ENCODE measurements around the gene HARBI1. TPM values are rescaled to one million over a fixed set of nuclear protein-coding genes. Genes with fewer than 3 reads are reported as not detected.
A peak's percentile ranks its signal among the peaks of the same experiment; 100 is the strongest.

Gene HARBI1
- 10 to 100 TPM; 18.2 to 18.7 TPM for total RNA-seq
- polyA plus RNA-seq (2013, experiment 1 of 2): 2.9 TPM
- polyA plus RNA-seq (2013, experiment 2 of 2): 3.9 TPM
- 1.5 to 11.5 (median 4.8) reads per million in 172 experiments for total RNA-seq

GRCh38 chr11:46617134-46617971 is at the start of gene HARBI1, which contains the start of gene ATG13:
Gene HARBI1, minus strand, starts transcription at chr11:46617227. Its CDS starts 990 bp downstream, at chr11:46616237.
Gene ATG13, plus strand, starts transcription at chr11:46617553. Its CDS starts 26,739 bp downstream, at chr11:46644292.
- Mint-ChIP-seq H3K36me3 (ENCODE audit: low read depth) (peaks cover 41% of the 10 kb centered on the region), H3K27me3 (no peaks in the 10 kb centered on the region), H3K4me3 (peak within 1 kb of the TSS; percentile 100), H3K27ac (peak within 1 kb of the TSS; percentile 97), H3K9me3 (no peaks in the 10 kb centered on the region), H3K4me1 (ENCODE audit: low read depth) (peaks cover 49% of the 10 kb centered on the region)
- TF ChIP-seq CTCF (IDR thresholded peaks at IDR 0.05): peak; percentile 89
- Histone ChIP-seq H3K9me3 (ENCODE audit: control insufficient read depth in 1 of 2, insufficient read depth in 1 of 2, low read length in 2 of 2) (no peaks in the 10 kb centered on the region), H3K27ac (ENCODE audit: low read depth in 1 of 2, low read length in 2 of 2) (peak within 1 kb of the TSS; percentile 98 to 99), H3K4me3 (ENCODE audit: low read length) (peak within 1 kb of the TSS; percentile 76), H3K4me1 (ENCODE audit: insufficient read depth, low read length) (peaks cover 44% of the 10 kb centered on the region), H3K36me3 (ENCODE audit: insufficient read depth, low read length) (peaks cover 12% of the 10 kb centered on the region), H3K27me3 (ENCODE audit: control insufficient read depth in 1 of 2, insufficient read depth in 2 of 2, low read length in 2 of 2) (no peaks in the 10 kb centered on the region)
- ChIA-PET POLR2A (interaction anchor here (0.6 to 4.7 kb wide), 19 partner anchors 10 to 1098 kb away, joined by 3 to 35 read pairs (median 5); partner anchors contain the start of genes AGBL2, AMBRA1, ARHGAP1 and DDB2), CTCF (interaction anchor here (0.7 to 2.3 kb wide), 13 partner anchors 10 to 934 kb away, joined by 3 to 9 read pairs (median 3); partner anchors contain the start of genes AMBRA1, ARHGAP1 and ZNF408)
- intact Hi-C loops (cut with DNase I, micrococcal nuclease): loop anchor here (1.0 to 10.0 kb wide), 9 partner anchors 23 to 773 kb away; partner anchors contain the start of genes AMBRA1 (in 1 of the 2), ARHGAP1 (in 1 of the 2), CRY2 (in 1 of the 2) and ZNF408 (in 1 of the 2)
- ATAC-seq (ENCODE audit: poor library complexity) (peak; percentile 92), DNase-seq (peak; percentile 84 to 96 (median 90))

- H3K36me3 Mint-ChIP-seq (ENCODE audit: low read depth): peaks cover 87% of the 10 kb centered on the region
- POLR2A ChIA-PET: no interaction called here
- no peaks in the 10 kb centered on the region for H3K9me3 Mint-ChIP-seq
- Histone ChIP-seq H3K27me3 (ENCODE audit: control insufficient read depth in 1 of 2, insufficient read depth in 2 of 2, low read length in 2 of 2) (no peaks in the 10 kb centered on the region), H3K4me1 (ENCODE audit: insufficient read depth, low read length) (peaks cover 27% of the 10 kb centered on the region), H3K36me3 (ENCODE audit: insufficient read depth, low read length) (peaks cover 79% of the 10 kb centered on the region), H3K27ac (ENCODE audit: low read depth in 1 of 2, low read length in 2 of 2) (no peak overlapping the region), H3K9me3 (ENCODE audit: control insufficient read depth in 1 of 2, insufficient read depth in 1 of 2, low read length in 2 of 2) (no peaks in the 10 kb centered on the region), H3K4me3 (ENCODE audit: low read length) (no peak overlapping the region)
- H3K4me3 Mint-ChIP-seq: no peak overlapping the region
- CTCF ChIA-PET: no interaction called here
- H3K4me1 Mint-ChIP-seq (ENCODE audit: low read depth): peaks cover 29% of the 10 kb centered on the region
- no peak for DNase-seq
- H3K27me3 Mint-ChIP-seq: no peaks in the 10 kb centered on the region
- peak overlapping the region; percentile 18 for H3K27ac Mint-ChIP-seq
- intact Hi-C loops (cut with DNase I, micrococcal nuclease): no loop called here
- no peak for TF ChIP-seq CTCF (IDR thresholded peaks at IDR 0.05)
- no peak for ATAC-seq (ENCODE audit: poor library complexity)
Measured at GRCh38 chr11:46666516-46666915, 49.5 kb upstream of the HARBI1 start.

GRCh38 chr11:46665356-46665755 is 48.3 kb upstream of the HARBI1 start:
- intact Hi-C loops (cut with DNase I, micrococcal nuclease): no loop called here
- TF ChIP-seq CTCF (IDR thresholded peaks at IDR 0.05): no peak
- H3K4me1 ChIP-seq (ENCODE audit: insufficient read depth, low read length): peaks cover 15% of the 10 kb centered on the region
- Mint-ChIP-seq H3K9me3 (no peaks in the 10 kb centered on the region), H3K27ac (peak overlapping the region; percentile 15), H3K36me3 (ENCODE audit: low read depth) (peaks cover 89% of the 10 kb centered on the region), H3K4me3 (no peak overlapping the region), H3K27me3 (no peaks in the 10 kb centered on the region), H3K4me1 (ENCODE audit: low read depth) (peaks cover 17% of the 10 kb centered on the region)
- H3K4me3 ChIP-seq (ENCODE audit: low read length): no peak overlapping the region
- no peaks in the 10 kb centered on the region for H3K9me3 ChIP-seq (ENCODE audit: control insufficient read depth in 1 of 2, insufficient read depth in 1 of 2, low read length in 2 of 2)
- CTCF ChIA-PET: no interaction called here
- DNase-seq: no peak
- no peaks in the 10 kb centered on the region for H3K27me3 ChIP-seq (ENCODE audit: control insufficient read depth in 1 of 2, insufficient read depth in 2 of 2, low read length in 2 of 2)
- no peak for ATAC-seq (ENCODE audit: poor library complexity)
- POLR2A ChIA-PET: interaction anchor here (1.0 kb wide), 1 partner anchor 14 kb away, joined by 3 read pairs; no protein-coding TSS in a partner anchor
- peaks cover 86% of the 10 kb centered on the region for H3K36me3 ChIP-seq (ENCODE audit: insufficient read depth, low read length)
- H3K27ac ChIP-seq (ENCODE audit: low read depth in 1 of 2, low read length in 2 of 2): no peak overlapping the region
